DND-41 (cell line): ENCODE data around the gene TRAK1.

ENCODE experiments used
- ATAC-seq: fragments of 200-7000 bp; cut with Tn5 transposase; 3 replicates; pipeline ENCODE4 v1.9.1; 2021; ENCODE audit warnings: low read depth; ENCODE audit not compliant: insufficient read depth
- DNase-seq: peaks from one replicate; pipeline ENCODE4 v3.0.0-alpha.2; 2020
- H2AFZ ChIP-seq: 2 replicates; pipeline ENCODE4 v1.6.0; 2012; ENCODE audit warnings: low read depth, low read length
- H3K27ac ChIP-seq: 2 replicates; pipeline ENCODE4 v1.5.1; 2012; ENCODE audit warnings: low read length, inconsistent platforms
- H3K27me3 ChIP-seq: fragments of 200-600 bp; sonication (generic); 2 replicates; pipeline ENCODE4 v1.6.0; 2012; ENCODE audit warnings: low read length, mild to moderate bottlenecking, inconsistent platforms; ENCODE audit not compliant: insufficient read depth, poor library complexity
- H3K36me3 ChIP-seq: 2 replicates; pipeline ENCODE4 v1.5.1; 2012; ENCODE audit warnings: low read length, inconsistent platforms; ENCODE audit not compliant: insufficient read depth
- H3K4me1 ChIP-seq: 2 replicates; pipeline ENCODE4 v1.5.1; 2012; ENCODE audit warnings: mild to moderate bottlenecking, low read length; ENCODE audit not compliant: insufficient read depth
- H3K4me2 ChIP-seq: 2 replicates; pipeline ENCODE4 v1.6.0; 2012; ENCODE audit warnings: mild to moderate bottlenecking, moderate library complexity, low read length, inconsistent platforms; ENCODE audit not compliant: insufficient read depth
- H3K4me3 ChIP-seq, 2 experiments: fragments of 200-600 bp in 1 of 2; shearing (Covaris generic) in 1 of 2; 2 replicates each; pipeline ENCODE4 v1.5.1; 2012 to 2016; ENCODE audit warnings: inconsistent platforms in 2 of 2, low read length in 2 of 2, mild to moderate bottlenecking in 2 of 2, low read depth in 1 of 2, moderate library complexity in 1 of 2
- H3K79me2 ChIP-seq: 2 replicates; pipeline ENCODE4 v1.6.0; 2012; ENCODE audit warnings: low read length, inconsistent platforms; ENCODE audit not compliant: insufficient read depth
- H3K9ac ChIP-seq: 2 replicates; pipeline ENCODE4 v1.6.0; 2012; ENCODE audit warnings: low read depth, mild to moderate bottlenecking, inconsistent platforms, low read length, moderate library complexity
- H3K9me3 ChIP-seq: 2 replicates; pipeline ENCODE4 v1.5.1; 2012; ENCODE audit warnings: low read length, moderate library complexity, mild to moderate bottlenecking, inconsistent platforms; ENCODE audit not compliant: insufficient read depth, severe bottlenecking
- H4K20me1 ChIP-seq: 2 replicates; pipeline ENCODE4 v1.6.0; 2012; ENCODE audit warnings: low read length; ENCODE audit not compliant: insufficient read depth
- EZH2 ChIP-seq: IDR thresholded peaks from 3 replicates; pipeline ENCODE4 v1.6.1; 2012; ENCODE audit warnings: borderline replicate concordance, low read depth, mild to moderate bottlenecking, moderate library complexity, low read length, inconsistent platforms; ENCODE audit not compliant: severe bottlenecking
- TF ChIP-seq, protein P1 (sequence below): IDR thresholded peaks from 2 replicates; pipeline ENCODE4 v1.5.1; 2012; ENCODE audit warnings: borderline replicate concordance, low read length, moderate library complexity, mild to moderate bottlenecking; ENCODE audit not compliant: poor library complexity, severe bottlenecking; ENCODE audit errors: extremely low read depth

Gene TRAK1

GRCh38 chr3:42116466-42116865 lies 25.3 kb downstream of the TRAK1 start:
- H3K27ac ChIP-seq: no peak overlapping the region
- no peak overlapping the region for H3K4me2 ChIP-seq
- ATAC-seq (no peak), DNase-seq (no peak)
- H3K4me1 ChIP-seq: no peaks in the 10 kb centered on the region
- no peak overlapping the region for H2AFZ ChIP-seq
- no peaks in the 10 kb centered on the region for H3K36me3 ChIP-seq
- H3K4me3 ChIP-seq: no peak overlapping the region
- no peaks in the 10 kb centered on the region for H3K27me3 ChIP-seq
- H4K20me1 ChIP-seq: peaks cover 3% of the 10 kb centered on the region; the same call in 1 of the 2 replicates
- TF ChIP-seq, protein P1, sequence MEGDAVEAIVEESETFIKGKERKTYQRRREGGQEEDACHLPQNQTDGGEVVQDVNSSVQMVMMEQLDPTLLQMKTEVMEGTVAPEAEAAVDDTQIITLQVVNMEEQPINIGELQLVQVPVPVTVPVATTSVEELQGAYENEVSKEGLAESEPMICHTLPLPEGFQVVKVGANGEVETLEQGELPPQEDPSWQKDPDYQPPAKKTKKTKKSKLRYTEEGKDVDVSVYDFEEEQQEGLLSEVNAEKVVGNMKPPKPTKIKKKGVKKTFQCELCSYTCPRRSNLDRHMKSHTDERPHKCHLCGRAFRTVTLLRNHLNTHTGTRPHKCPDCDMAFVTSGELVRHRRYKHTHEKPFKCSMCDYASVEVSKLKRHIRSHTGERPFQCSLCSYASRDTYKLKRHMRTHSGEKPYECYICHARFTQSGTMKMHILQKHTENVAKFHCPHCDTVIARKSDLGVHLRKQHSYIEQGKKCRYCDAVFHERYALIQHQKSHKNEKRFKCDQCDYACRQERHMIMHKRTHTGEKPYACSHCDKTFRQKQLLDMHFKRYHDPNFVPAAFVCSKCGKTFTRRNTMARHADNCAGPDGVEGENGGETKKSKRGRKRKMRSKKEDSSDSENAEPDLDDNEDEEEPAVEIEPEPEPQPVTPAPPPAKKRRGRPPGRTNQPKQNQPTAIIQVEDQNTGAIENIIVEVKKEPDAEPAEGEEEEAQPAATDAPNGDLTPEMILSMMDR: no peak
- no peak for TF ChIP-seq EZH2
- no peaks in the 10 kb centered on the region for H3K9me3 ChIP-seq
- H3K9ac ChIP-seq: no peak overlapping the region
- H3K79me2 ChIP-seq: no peaks in the 10 kb centered on the region

GRCh38 chr3:42117175-42118008 lies 26.2 kb downstream of the TRAK1 start:
- H3K9me3 ChIP-seq: no peaks in the 10 kb centered on the region
- no peak overlapping the region for H2AFZ ChIP-seq
- ATAC-seq (0 out of 3 replicates have a peak, but pooled peaks have one; percentile 47), DNase-seq (peak; percentile 23)
- H3K27me3 ChIP-seq: no peaks in the 10 kb centered on the region
- TF ChIP-seq EZH2: no peak
- TF ChIP-seq, protein P1: peak; percentile 69
- H3K36me3 ChIP-seq: no peaks in the 10 kb centered on the region
- H3K4me1 ChIP-seq: no peaks in the 10 kb centered on the region
- no peak overlapping the region for H3K4me3 ChIP-seq
- no peak overlapping the region for H3K27ac ChIP-seq
- no peak overlapping the region for H3K4me2 ChIP-seq
- H3K79me2 ChIP-seq: no peaks in the 10 kb centered on the region
- peaks cover 3% of the 10 kb centered on the region; the same call in 1 of the 2 replicates for H4K20me1 ChIP-seq
- no peak overlapping the region for H3K9ac ChIP-seq

GRCh38 chr3:42118762-42119361 lies 27.7 kb downstream of the TRAK1 start:
- no peaks in the 10 kb centered on the region for H3K79me2 ChIP-seq
- H3K27me3 ChIP-seq: no peaks in the 10 kb centered on the region
- peak; percentile 91 for ATAC-seq
- peaks cover 3% of the 10 kb centered on the region; the same call in 1 of the 2 replicates for H4K20me1 ChIP-seq
- H3K27ac ChIP-seq: no peak overlapping the region
- H3K9ac ChIP-seq: no peak overlapping the region
- no peak for TF ChIP-seq EZH2
- TF ChIP-seq, protein P1: peak; percentile 63
- no peak overlapping the region for H2AFZ ChIP-seq
- peak; percentile 46 for DNase-seq
- H3K4me2 ChIP-seq: no peak overlapping the region
- no peaks in the 10 kb centered on the region for H3K9me3 ChIP-seq
- H3K4me3 ChIP-seq: no peak overlapping the region
- H3K4me1 ChIP-seq: no peaks in the 10 kb centered on the region
- no peaks in the 10 kb centered on the region for H3K36me3 ChIP-seq
